Measurements from ENCODE around the gene FAM193B. TPM values are rescaled to one million over a fixed set of nuclear protein-coding genes. Genes with fewer than 3 reads are reported as not detected.

FAM193B gene
- total and polyA plus RNA-seq, 9 of the 15 experiments (the other 6 are each of a cell fraction or from before 2014, with no cell fraction given): 4.4 to 76.4 (median 37.3) TPM

GRCh38 chr5:177494346-177495195 lies 59.8 kb downstream of the FAM193B start (continued):
- TF ChIP-seq SLC30A9 (CRISPR knock-in tag; IDR thresholded peaks at IDR 0.05) (no peak), TCF7L2 (IDR thresholded peaks at IDR 0.05; ENCODE audit: low read depth, low read length) (no peak), CBX1 (IDR thresholded peaks at IDR 0.05; ENCODE audit: low read depth) (no peak), KAT2B (IDR thresholded peaks at IDR 0.05; ENCODE audit: low read depth, low read length) (no peak), PATZ1 (CRISPR knock-in tag; IDR thresholded peaks at IDR 0.05; ENCODE audit: borderline replicate concordance) (no peak), ZNF583 (CRISPR knock-in tag; IDR thresholded peaks at IDR 0.05) (no peak), GTF2B (IDR thresholded peaks at IDR 0.05; ENCODE audit: extremely low read depth, insufficient read length) (no peak), NCOA1 (IDR thresholded peaks at IDR 0.05; ENCODE audit: low read depth) (no peak; the same call in 1 of the 2 replicates), FOSL1 (tag; conservative IDR thresholded peaks at IDR 0.05) (peak; percentile 79), E4F1 (CRISPR knock-in tag; IDR thresholded peaks at IDR 0.05; ENCODE audit: borderline replicate concordance) (no peak), ETS1 (conservative IDR thresholded peaks at IDR 0.05; ENCODE audit: control insufficient read depth, low read depth, low read length) (0 out of 2 replicates have a peak, but pooled peaks have one; percentile 54), RBM14 (IDR thresholded peaks at IDR 0.05; ENCODE audit: borderline replicate concordance, insufficient read depth, low read depth, low read length) (no peak), SMAD2 (IDR thresholded peaks at IDR 0.05; ENCODE audit: low read depth, low read length) (no peak), ZNF436 (CRISPR knock-in tag; IDR thresholded peaks at IDR 0.05) (no peak), MEIS2 (IDR thresholded peaks at IDR 0.05; ENCODE audit: partially characterized antibody) (no peak)
- TF ChIP-seq, protein P1, sequence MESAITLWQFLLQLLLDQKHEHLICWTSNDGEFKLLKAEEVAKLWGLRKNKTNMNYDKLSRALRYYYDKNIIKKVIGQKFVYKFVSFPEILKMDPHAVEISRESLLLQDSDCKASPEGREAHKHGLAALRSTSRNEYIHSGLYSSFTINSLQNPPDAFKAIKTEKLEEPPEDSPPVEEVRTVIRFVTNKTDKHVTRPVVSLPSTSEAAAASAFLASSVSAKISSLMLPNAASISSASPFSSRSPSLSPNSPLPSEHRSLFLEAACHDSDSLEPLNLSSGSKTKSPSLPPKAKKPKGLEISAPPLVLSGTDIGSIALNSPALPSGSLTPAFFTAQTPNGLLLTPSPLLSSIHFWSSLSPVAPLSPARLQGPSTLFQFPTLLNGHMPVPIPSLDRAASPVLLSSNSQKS (CRISPR knock-in tag; IDR thresholded peaks at IDR 0.05): no peak
- TF ChIP-seq, protein P2, sequence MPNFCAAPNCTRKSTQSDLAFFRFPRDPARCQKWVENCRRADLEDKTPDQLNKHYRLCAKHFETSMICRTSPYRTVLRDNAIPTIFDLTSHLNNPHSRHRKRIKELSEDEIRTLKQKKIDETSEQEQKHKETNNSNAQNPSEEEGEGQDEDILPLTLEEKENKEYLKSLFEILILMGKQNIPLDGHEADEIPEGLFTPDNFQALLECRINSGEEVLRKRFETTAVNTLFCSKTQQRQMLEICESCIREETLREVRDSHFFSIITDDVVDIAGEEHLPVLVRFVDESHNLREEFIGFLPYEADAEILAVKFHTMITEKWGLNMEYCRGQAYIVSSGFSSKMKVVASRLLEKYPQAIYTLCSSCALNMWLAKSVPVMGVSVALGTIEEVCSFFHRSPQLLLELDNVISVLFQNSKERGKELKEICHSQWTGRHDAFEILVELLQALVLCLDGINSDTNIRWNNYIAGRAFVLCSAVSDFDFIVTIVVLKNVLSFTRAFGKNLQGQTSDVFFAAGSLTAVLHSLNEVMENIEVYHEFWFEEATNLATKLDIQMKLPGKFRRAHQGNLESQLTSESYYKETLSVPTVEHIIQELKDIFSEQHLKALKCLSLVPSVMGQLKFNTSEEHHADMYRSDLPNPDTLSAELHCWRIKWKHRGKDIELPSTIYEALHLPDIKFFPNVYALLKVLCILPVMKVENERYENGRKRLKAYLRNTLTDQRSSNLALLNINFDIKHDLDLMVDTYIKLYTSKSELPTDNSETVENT (CRISPR knock-in tag; IDR thresholded peaks at IDR 0.05): no peak

All from K562 (cell line).